ENCODE measurements around the gene PSMB2.

Gene PSMB2

DNA sequence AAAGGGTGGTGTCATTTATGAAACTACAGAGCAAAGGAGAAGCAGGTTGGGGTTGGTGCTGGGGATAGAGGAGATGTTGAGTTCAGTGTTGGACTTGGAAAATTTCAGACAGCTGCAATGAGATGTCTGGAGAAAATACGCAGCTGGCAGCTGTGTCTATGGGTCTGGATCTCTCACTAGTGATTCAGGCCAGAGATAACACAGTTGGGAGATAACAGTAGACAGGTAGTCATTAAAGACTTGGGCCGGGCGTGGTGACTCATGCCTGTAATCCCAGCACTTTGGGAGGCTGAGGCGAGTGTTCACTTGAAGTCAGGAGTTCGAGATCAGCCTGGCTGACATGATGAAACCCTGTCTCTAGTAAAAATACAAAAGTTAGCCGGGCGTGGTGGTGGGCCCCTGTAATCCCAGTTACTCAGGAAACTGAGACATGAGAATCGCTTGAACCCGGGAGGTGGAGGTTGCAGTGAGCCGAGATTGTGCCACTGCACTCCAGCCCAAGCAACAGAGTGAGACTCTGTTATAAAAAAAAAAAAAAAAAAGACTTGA lies 70.7 kb downstream of the PSMB2 start:
- no peak overlapping the region for H4K12ac ChIP-seq (ENCODE audit: low read depth, low read length)
- peaks cover 33 to 39% of the 10 kb centered on the region in 2 experiments for H3K4me1 ChIP-seq (ENCODE audit: control insufficient read depth in 1 of 2, insufficient read depth in 2 of 2, low read length in 2 of 2)
- H2BK120ac ChIP-seq (ENCODE audit: insufficient read depth, low read length, poor library complexity), result no peak overlapping the region
- H3K9ac ChIP-seq (ENCODE audit: low read length), result no peak overlapping the region
- H3K4ac ChIP-seq (ENCODE audit: low read depth, low read length), result no peak overlapping the region
- H2AFZ ChIP-seq (ENCODE audit: insufficient read depth, low read length, poor library complexity), result no peak overlapping the region
- peak overlapping the region; percentile 25 for H3K27ac ChIP-seq (ENCODE audit: low read depth, low read length)
- no peak overlapping the region for H3K23ac ChIP-seq (ENCODE audit: low read length)
- H2BK5ac ChIP-seq (ENCODE audit: low read depth, low read length, poor library complexity), result no peak overlapping the region
- peaks cover 0 to 5% of the 10 kb centered on the region in 2 experiments for H3K36me3 ChIP-seq (ENCODE audit: control insufficient read depth in 1 of 2, insufficient read depth in 2 of 2, low read length in 2 of 2)
- no peak overlapping the region for H4K91ac ChIP-seq (ENCODE audit: low read depth, low read length)
- no peak overlapping the region for H3K4me3 ChIP-seq (ENCODE audit: low read depth, low read length)
- H3K9me3 ChIP-seq (ENCODE audit: insufficient read depth, low read depth, low read length), result no peaks in the 10 kb centered on the region
- no peak overlapping the region for H3K14ac ChIP-seq (ENCODE audit: low read length)
- DNase-seq, result peak; percentile 87 to 92
- H3K79me2 ChIP-seq (ENCODE audit: control insufficient read depth, insufficient read depth, low read length, poor library complexity), result peaks cover 7% of the 10 kb centered on the region
- H3K27me3 ChIP-seq (ENCODE audit: insufficient read depth, low read length), result peaks cover 5% of the 10 kb centered on the region
- peaks cover 24% of the 10 kb centered on the region for H3K79me1 ChIP-seq (ENCODE audit: low read length)
- no CpG with 5 or more reads among the region's 10 CpGs for WGBS (ENCODE audit: extremely low coverage, insufficient coverage, insufficient read length)
- H2BK12ac ChIP-seq (ENCODE audit: low read length), result no peak overlapping the region
- no peak overlapping the region for H4K8ac ChIP-seq (ENCODE audit: low read depth, low read length)
- no peak overlapping the region for H2AK5ac ChIP-seq (ENCODE audit: low read length)
- no peak overlapping the region for H3K18ac ChIP-seq (ENCODE audit: low read length)
- no peak overlapping the region for H3K4me2 ChIP-seq (ENCODE audit: low read length)

- no peak overlapping the region for H3K4me2 ChIP-seq (ENCODE audit: low read length)
- H3K36me3 ChIP-seq (ENCODE audit: control insufficient read depth in 1 of 2, insufficient read depth in 2 of 2, low read length in 2 of 2), result peaks cover 3 to 9% of the 10 kb centered on the region in 2 experiments
- no CpG with 5 or more reads among the region's 1 CpG for WGBS (ENCODE audit: extremely low coverage, insufficient coverage, insufficient read length)
- H2BK5ac ChIP-seq (ENCODE audit: low read depth, low read length, poor library complexity), result peak overlapping the region; percentile 22
- H3K79me1 ChIP-seq (ENCODE audit: low read length), result peaks cover 19% of the 10 kb centered on the region
- peaks cover 7% of the 10 kb centered on the region for H3K79me2 ChIP-seq (ENCODE audit: control insufficient read depth, insufficient read depth, low read length, poor library complexity)
- H2AFZ ChIP-seq (ENCODE audit: insufficient read depth, low read length, poor library complexity), result no peak overlapping the region
- no peak overlapping the region for H3K4me3 ChIP-seq (ENCODE audit: low read depth, low read length)
- peaks cover 29 to 34% of the 10 kb centered on the region in 2 experiments for H3K4me1 ChIP-seq (ENCODE audit: control insufficient read depth in 1 of 2, insufficient read depth in 2 of 2, low read length in 2 of 2)
- H2AK5ac ChIP-seq (ENCODE audit: low read length), result no peak overlapping the region
- peak overlapping the region; percentile 42 for H2BK12ac ChIP-seq (ENCODE audit: low read length)
- H4K8ac ChIP-seq (ENCODE audit: low read depth, low read length), result no peak overlapping the region
- no peak overlapping the region for H3K4ac ChIP-seq (ENCODE audit: low read depth, low read length)
- H3K9me3 ChIP-seq (ENCODE audit: insufficient read depth, low read depth, low read length), result no peaks in the 10 kb centered on the region
- H2BK120ac ChIP-seq (ENCODE audit: insufficient read depth, low read length, poor library complexity), result peak overlapping the region; percentile 76
- no peak overlapping the region for H3K14ac ChIP-seq (ENCODE audit: low read length)
- H3K27ac ChIP-seq (ENCODE audit: low read depth, low read length), result peak overlapping the region; percentile 25
- H3K18ac ChIP-seq (ENCODE audit: low read length), result no peak overlapping the region
- H3K23ac ChIP-seq (ENCODE audit: low read length), result no peak overlapping the region
- H4K91ac ChIP-seq (ENCODE audit: low read depth, low read length), result peak overlapping the region; percentile 60
- no peak overlapping the region for H3K9ac ChIP-seq (ENCODE audit: low read length)
- DNase-seq, result peak; percentile 33 to 68
- no peak overlapping the region for H4K12ac ChIP-seq (ENCODE audit: low read depth, low read length)
- H3K27me3 ChIP-seq (ENCODE audit: insufficient read depth, low read length), result peaks cover 5% of the 10 kb centered on the region
Measured at GRCh38 chr1:35569936-35570335, 71.4 kb downstream of the PSMB2 start.

DNA sequence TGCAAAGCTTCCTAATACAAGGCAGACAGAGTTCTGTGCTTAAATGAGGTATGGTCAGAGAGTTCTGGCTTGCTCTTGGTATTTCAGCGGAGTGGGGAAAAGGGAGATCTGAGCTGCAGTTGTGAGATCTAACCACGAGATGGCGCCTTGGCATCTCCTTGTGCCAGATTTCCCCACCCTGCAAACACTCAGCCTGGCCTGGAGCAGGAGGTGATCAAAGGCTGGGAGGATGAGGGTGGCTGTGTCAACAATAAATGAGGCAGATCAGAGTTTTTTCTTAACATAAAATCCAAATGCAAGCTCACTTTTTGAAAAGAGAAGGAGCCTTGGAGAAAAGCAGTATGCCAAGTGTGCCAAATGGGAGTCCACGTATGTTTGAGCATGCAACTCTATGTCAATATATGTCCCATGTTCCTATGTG lies 72.3 kb downstream of the PSMB2 start:
- Histone ChIP-seq H2BK120ac (ENCODE audit: insufficient read depth, low read length, poor library complexity) (no peak overlapping the region), H3K79me2 (ENCODE audit: control insufficient read depth, insufficient read depth, low read length, poor library complexity) (peaks cover 7% of the 10 kb centered on the region), H3K23ac (ENCODE audit: low read length) (no peak overlapping the region), H3K18ac (ENCODE audit: low read length) (no peak overlapping the region), H3K14ac (ENCODE audit: low read length) (no peak overlapping the region), H2AK5ac (ENCODE audit: low read length) (no peak overlapping the region), H3K9me3 (ENCODE audit: insufficient read depth, low read depth, low read length) (no peaks in the 10 kb centered on the region), H3K9ac (ENCODE audit: low read length) (no peak overlapping the region), H2BK12ac (ENCODE audit: low read length) (no peak overlapping the region), H4K12ac (ENCODE audit: low read depth, low read length) (no peak overlapping the region), H3K79me1 (ENCODE audit: low read length) (peaks cover 11% of the 10 kb centered on the region), H2BK5ac (ENCODE audit: low read depth, low read length, poor library complexity) (no peak overlapping the region), H3K4me1 (ENCODE audit: control insufficient read depth in 1 of 2, insufficient read depth in 2 of 2, low read length in 2 of 2) (peaks cover 19 to 24% of the 10 kb centered on the region in 2 experiments), H4K8ac (ENCODE audit: low read depth, low read length) (no peak overlapping the region), H3K36me3 (ENCODE audit: control insufficient read depth in 1 of 2, insufficient read depth in 2 of 2, low read length in 2 of 2) (peaks cover 6 to 11% of the 10 kb centered on the region in 2 experiments), H3K27ac (ENCODE audit: low read depth, low read length) (no peak overlapping the region), H4K91ac (ENCODE audit: low read depth, low read length) (no peak overlapping the region), H3K4ac (ENCODE audit: low read depth, low read length) (no peak overlapping the region), H2AFZ (ENCODE audit: insufficient read depth, low read length, poor library complexity) (no peak overlapping the region), H3K4me3 (ENCODE audit: low read depth, low read length) (no peak overlapping the region), H3K4me2 (ENCODE audit: low read length) (no peak overlapping the region), H3K27me3 (ENCODE audit: insufficient read depth, low read length) (peaks cover 5% of the 10 kb centered on the region)
- WGBS (ENCODE audit: extremely low coverage, insufficient coverage, insufficient read length), result no CpG with 5 or more reads among the region's 4 CpGs
- peak; percentile 70 to 89 for DNase-seq

GRCh38 chr1:35567947-35568558 lies 73.3 kb downstream of the PSMB2 start:
- H4K91ac ChIP-seq (ENCODE audit: low read depth, low read length), result no peak overlapping the region
- no peak for DNase-seq
- no peak overlapping the region for H2BK120ac ChIP-seq (ENCODE audit: insufficient read depth, low read length, poor library complexity)
- no peak overlapping the region for H3K4me3 ChIP-seq (ENCODE audit: low read depth, low read length)
- H3K18ac ChIP-seq (ENCODE audit: low read length), result no peak overlapping the region
- no peak overlapping the region for H3K14ac ChIP-seq (ENCODE audit: low read length)
- H3K4ac ChIP-seq (ENCODE audit: low read depth, low read length), result no peak overlapping the region
- H4K8ac ChIP-seq (ENCODE audit: low read depth, low read length), result no peak overlapping the region
- WGBS (ENCODE audit: extremely low coverage, insufficient coverage, insufficient read length), result no CpG with 5 or more reads among the region's 9 CpGs
- H3K36me3 ChIP-seq (ENCODE audit: control insufficient read depth in 1 of 2, insufficient read depth in 2 of 2, low read length in 2 of 2), result peaks cover 9 to 13% of the 10 kb centered on the region in 2 experiments
- H3K9me3 ChIP-seq (ENCODE audit: insufficient read depth, low read depth, low read length), result no peaks in the 10 kb centered on the region
- H3K79me2 ChIP-seq (ENCODE audit: control insufficient read depth, insufficient read depth, low read length, poor library complexity), result no peaks in the 10 kb centered on the region
- H3K79me1 ChIP-seq (ENCODE audit: low read length), result peaks cover 2% of the 10 kb centered on the region
- H2BK12ac ChIP-seq (ENCODE audit: low read length), result no peak overlapping the region
- H3K23ac ChIP-seq (ENCODE audit: low read length), result no peak overlapping the region
- H3K27ac ChIP-seq (ENCODE audit: low read depth, low read length), result no peak overlapping the region
- no peak overlapping the region for H2BK5ac ChIP-seq (ENCODE audit: low read depth, low read length, poor library complexity)
- peaks cover 13 to 20% of the 10 kb centered on the region in 2 experiments for H3K4me1 ChIP-seq (ENCODE audit: control insufficient read depth in 1 of 2, insufficient read depth in 2 of 2, low read length in 2 of 2)
- no peak overlapping the region for H3K4me2 ChIP-seq (ENCODE audit: low read length)
- H2AFZ ChIP-seq (ENCODE audit: insufficient read depth, low read length, poor library complexity), result no peak overlapping the region
- H4K12ac ChIP-seq (ENCODE audit: low read depth, low read length), result no peak overlapping the region
- H2AK5ac ChIP-seq (ENCODE audit: low read length), result no peak overlapping the region
- H3K27me3 ChIP-seq (ENCODE audit: insufficient read depth, low read length), result no peaks in the 10 kb centered on the region
- H3K9ac ChIP-seq (ENCODE audit: low read length), result no peak overlapping the region
